Measurements from ENCODE around the gene MBD4. TPM values are rescaled to one million over a fixed set of nuclear protein-coding genes. Genes with fewer than 3 reads are reported as not detected.
A peak's percentile ranks its signal among the peaks of the same experiment; 100 is the strongest.

MBD4 gene
- total and polyA plus RNA-seq, 5 experiments from 2014 or later: 33.6 to 61.1 (median 40.0) TPM

- H3K27me3 Mint-ChIP-seq: peaks cover 0 to 10% (median 0%) of the 10 kb centered on the region in 5 donors
- POLR2A ChIA-PET: interaction anchor here (4.6 kb wide), 1 partner anchor 14 kb away, joined by 34 read pairs; the partner anchor contains the start of genes IFT122 and MBD4
Observed at GRCh38 chr3:129425619-129426018, 14.1 kb downstream of the MBD4 start.

GRCh38 chr3:129425213-129425612 is 14.5 kb downstream of the MBD4 start:
- Mint-ChIP-seq H3K4me3 (no peak overlapping the region), H3K9me3 (peaks cover 0 to 5% (median 0%) of the 10 kb centered on the region in 9 donors), H3K27me3 (peaks cover 0 to 10% (median 0%) of the 10 kb centered on the region in 5 donors), H3K36me3 (peaks cover 0 to 2% (median 0%) of the 10 kb centered on the region in 3 donors), H3K27ac (peak overlapping the region in 2 of 10 donors; percentile 24 to 42), H3K4me1 (peaks cover 24 to 39% (median 31%) of the 10 kb centered on the region in 4 donors)
- ATAC-seq (no peak), DNase-seq (no peak)
- POLR2A ChIA-PET: no interaction called here

More at GRCh38 chr3:129425619-129426018, 14.1 kb downstream of the MBD4 start:
- DNase-seq: no peak
- H3K9me3 Mint-ChIP-seq: peaks cover 0 to 5% (median 0%) of the 10 kb centered on the region in 9 donors
- ATAC-seq: no peak
- peaks cover 0 to 4% (median 0%) of the 10 kb centered on the region in 3 donors for H3K36me3 Mint-ChIP-seq
- H3K27ac Mint-ChIP-seq: peak overlapping the region in 1 of 10 donors; percentile 17
- peaks cover 24 to 39% (median 31%) of the 10 kb centered on the region in 4 donors for H3K4me1 Mint-ChIP-seq
- no peak overlapping the region for H3K4me3 Mint-ChIP-seq

- Mint-ChIP-seq H3K36me3 (peaks cover 0 to 2% (median 0%) of the 10 kb centered on the region in 3 donors), H3K9me3 (peaks cover 0 to 5% (median 0%) of the 10 kb centered on the region in 9 donors), H3K4me1 (peaks cover 20 to 33% (median 25%) of the 10 kb centered on the region in 4 donors), H3K4me3 (no peak overlapping the region), H3K27ac (peak overlapping the region in 4 of 10 donors; percentile 27 to 39 (median 32)), H3K27me3 (peaks cover 0 to 10% (median 0%) of the 10 kb centered on the region in 5 donors)
- POLR2A ChIA-PET: no interaction called here
- DNase-seq (no peak), ATAC-seq (no peak)
Observed at GRCh38 chr3:129424185-129424841, 15.4 kb downstream of the MBD4 start.

GRCh38 chr3:129422897-129423296 is 16.9 kb downstream of the MBD4 start:
- no peak overlapping the region for H3K4me3 Mint-ChIP-seq
- POLR2A ChIA-PET: no interaction called here
- H3K27ac Mint-ChIP-seq: no peak overlapping the region
- H3K36me3 Mint-ChIP-seq: peaks cover 0 to 2% (median 0%) of the 10 kb centered on the region in 3 donors
- H3K27me3 Mint-ChIP-seq: peaks cover 0 to 10% (median 0%) of the 10 kb centered on the region in 5 donors
- ATAC-seq (no peak), DNase-seq (no peak)
- H3K4me1 Mint-ChIP-seq: peaks cover 7 to 19% (median 13%) of the 10 kb centered on the region in 4 donors
- peaks cover 0 to 5% (median 0%) of the 10 kb centered on the region in 9 donors for H3K9me3 Mint-ChIP-seq

GRCh38 chr3:129421988-129422745 is 17.6 kb downstream of the MBD4 start:
- Mint-ChIP-seq H3K4me1 (peaks cover 1 to 12% (median 8%) of the 10 kb centered on the region in 4 donors), H3K36me3 (peaks cover 0 to 2% (median 0%) of the 10 kb centered on the region in 3 donors), H3K9me3 (peaks cover 0 to 5% (median 0%) of the 10 kb centered on the region in 9 donors), H3K27me3 (peaks cover 0 to 10% (median 0%) of the 10 kb centered on the region in 5 donors), H3K4me3 (no peak overlapping the region), H3K27ac (no peak overlapping the region)
- ATAC-seq (no peak), DNase-seq (no peak)
- POLR2A ChIA-PET: no interaction called here

GRCh38 chr3:129421236-129421883 is 18.4 kb downstream of the MBD4 start:
- no peak overlapping the region for H3K4me3 Mint-ChIP-seq
- H3K9me3 Mint-ChIP-seq: peaks cover 0 to 5% (median 0%) of the 10 kb centered on the region in 9 donors
- H3K36me3 Mint-ChIP-seq: peaks cover 0 to 2% (median 0%) of the 10 kb centered on the region in 3 donors
- H3K4me1 Mint-ChIP-seq: peaks cover 0 to 12% (median 8%) of the 10 kb centered on the region in 4 donors
- DNase-seq (no peak), ATAC-seq (no peak)
- peak overlapping the region in 1 of 10 donors; percentile 49 for H3K27ac Mint-ChIP-seq
- peaks cover 0 to 10% (median 0%) of the 10 kb centered on the region in 5 donors for H3K27me3 Mint-ChIP-seq
- POLR2A ChIA-PET: no interaction called here

- Mint-ChIP-seq H3K36me3 (no peaks in the 10 kb centered on the region), H3K4me3 (no peak overlapping the region), H3K9me3 (peaks cover 0 to 4% (median 0%) of the 10 kb centered on the region in 9 donors), H3K27ac (no peak overlapping the region), H3K4me1 (peaks cover 0 to 10% (median 7%) of the 10 kb centered on the region in 4 donors), H3K27me3 (peaks cover 0 to 7% (median 0%) of the 10 kb centered on the region in 5 donors)
- DNase-seq (no peak), ATAC-seq (no peak)
- POLR2A ChIA-PET: no interaction called here
Observed at GRCh38 chr3:129419476-129419875, 20.3 kb downstream of the MBD4 start.

- Mint-ChIP-seq H3K9me3 (no peaks in the 10 kb centered on the region), H3K4me1 (peaks cover 0 to 7% (median 0%) of the 10 kb centered on the region in 4 donors), H3K27ac (no peak overlapping the region), H3K27me3 (peaks cover 0 to 10% (median 0%) of the 10 kb centered on the region in 5 donors), H3K36me3 (no peaks in the 10 kb centered on the region), H3K4me3 (no peak overlapping the region)
- no peak for ATAC-seq
- POLR2A ChIA-PET: interaction anchor here (0.6 kb wide), 1 partner anchor 22 kb away, joined by 3 read pairs; the partner anchor contains the start of genes IFT122 and MBD4
- DNase-seq: no peak
Observed at GRCh38 chr3:129418041-129418973, 21.4 kb downstream of the MBD4 start.

- POLR2A ChIA-PET: interaction anchor here (0.6 kb wide), 1 partner anchor 23 kb away, joined by 3 read pairs; the partner anchor contains the start of genes IFT122 and MBD4
Observed at GRCh38 chr3:129417326-129417725, 22.4 kb downstream of the MBD4 start.

GRCh38 chr3:129416415-129416814 is 23.3 kb downstream of the MBD4 start:
- Mint-ChIP-seq H3K36me3 (no peaks in the 10 kb centered on the region), H3K27ac (no peak overlapping the region), H3K4me1 (peaks cover 0 to 2% (median 0%) of the 10 kb centered on the region in 4 donors), H3K27me3 (peaks cover 0 to 3% (median 0%) of the 10 kb centered on the region in 5 donors), H3K4me3 (no peak overlapping the region), H3K9me3 (no peaks in the 10 kb centered on the region)
- ATAC-seq: no peak
- DNase-seq: no peak
- POLR2A ChIA-PET: no interaction called here

More at GRCh38 chr3:129417326-129417725, 22.4 kb downstream of the MBD4 start:
- ATAC-seq (no peak), DNase-seq (no peak)
- peaks cover 0 to 4% (median 0%) of the 10 kb centered on the region in 5 donors for H3K27me3 Mint-ChIP-seq
- peaks cover 0 to 3% (median 0%) of the 10 kb centered on the region in 4 donors for H3K4me1 Mint-ChIP-seq
- H3K4me3 Mint-ChIP-seq: no peak overlapping the region
- no peaks in the 10 kb centered on the region for H3K36me3 Mint-ChIP-seq
- H3K27ac Mint-ChIP-seq: no peak overlapping the region
- H3K9me3 Mint-ChIP-seq: no peaks in the 10 kb centered on the region

GRCh38 chr3:129415830-129416229 is 23.9 kb downstream of the MBD4 start:
- DNase-seq (no peak), ATAC-seq (no peak)
- Mint-ChIP-seq H3K4me1 (peaks cover 0 to 2% (median 0%) of the 10 kb centered on the region in 4 donors), H3K27ac (no peak overlapping the region), H3K4me3 (no peak overlapping the region), H3K9me3 (no peaks in the 10 kb centered on the region), H3K36me3 (no peaks in the 10 kb centered on the region), H3K27me3 (peaks cover 0 to 3% (median 0%) of the 10 kb centered on the region in 5 donors)
- POLR2A ChIA-PET: no interaction called here

Data from naive thymus-derived CD8-positive, alpha-beta T cell (primary cell).